CD14-positive monocyte (primary cell): Measurements from ENCODE around the gene ITGB6. TPM values are rescaled to one million over a fixed set of nuclear protein-coding genes. Genes with fewer than 3 reads are reported as not detected.

ENCODE experiments used
- DNase-seq, 3 donors: peaks; one replicate each; pipeline ENCODE4 v3.0.0-alpha.2; 2011 to 2022
- H2AFZ ChIP-seq: 2 replicates; pipeline ENCODE4 v1.6.0; 2012; ENCODE audit warnings: mild to moderate bottlenecking, low read depth, low read length, inconsistent platforms; ENCODE audit not compliant: insufficient read depth, poor library complexity, severe bottlenecking
- H3K27ac ChIP-seq, 2 donors: 1 replicate in 1 of 2; 2 replicates in 1 of 2; pipeline ENCODE4 v1.5.1; 2012 to 2013; ENCODE audit warnings: low read length in 2 of 2, control low read depth in 1 of 2, inconsistent platforms in 1 of 2, low read depth in 1 of 2, mild to moderate bottlenecking in 1 of 2
- H3K27me3 ChIP-seq, 2 donors: one replicate each; pipeline versions ENCODE4 v1.6.0 to v1.6.1; 2011 to 2013; ENCODE audit warnings: low read length in 2 of 2; ENCODE audit not compliant: control insufficient read depth in 2 of 2, insufficient read depth in 2 of 2
- H3K36me3 ChIP-seq, 2 donors: replicated peaks in 1 of 2; 1 replicate in 1 of 2; 2 replicates in 1 of 2; pipeline versions ENCODE4 v1.5.1 to v1.6.1; 2012 to 2013; ENCODE audit warnings: low read length in 2 of 2, control low read depth in 1 of 2, inconsistent platforms in 1 of 2, mild to moderate bottlenecking in 1 of 2; ENCODE audit not compliant: insufficient read depth in 2 of 2, control insufficient read depth in 1 of 2
- H3K4me1 ChIP-seq, 2 donors: 1 replicate in 1 of 2; 2 replicates in 1 of 2; pipeline versions ENCODE4 v1.5.1 to v1.6.1; 2012 to 2013; ENCODE audit warnings: low read length in 2 of 2, control low read depth in 1 of 2, inconsistent platforms in 1 of 2, mild to moderate bottlenecking in 1 of 2, moderate library complexity in 1 of 2; ENCODE audit not compliant: insufficient read depth in 2 of 2, control insufficient read depth in 1 of 2
- H3K4me2 ChIP-seq: replicated peaks from 2 replicates; pipeline ENCODE3; 2012; ENCODE audit warnings: low read length, moderate library complexity, mild to moderate bottlenecking; ENCODE audit not compliant: poor library complexity, severe bottlenecking; ENCODE audit errors: extremely low read depth
- H3K4me3 ChIP-seq, 3 experiments: fragments of 200-600 bp in 1 of 3; sonication (generic) in 1 of 3; replicated peaks in 1 of 3; 1 replicate in 2 of 3; 2 replicates in 1 of 3; pipeline ENCODE4 v1.5.1; 2011 to 2013; ENCODE audit warnings: low read length in 3 of 3, mild to moderate bottlenecking in 3 of 3, control low read depth in 2 of 3, low read depth in 2 of 3, inconsistent platforms in 1 of 3, moderate library complexity in 1 of 3
- H3K79me2 ChIP-seq: 2 replicates; pipeline ENCODE4 v1.6.0; 2012; ENCODE audit warnings: mild to moderate bottlenecking, control low read depth, inconsistent platforms, low read length, moderate library complexity; ENCODE audit not compliant: insufficient read depth
- H3K9ac ChIP-seq: 2 replicates; pipeline ENCODE4 v1.6.0; 2017; ENCODE audit warnings: low read length, mild to moderate bottlenecking; ENCODE audit not compliant: insufficient read depth, poor library complexity, severe bottlenecking
- H3K9me3 ChIP-seq, 2 donors: replicated peaks in 1 of 2; 1 replicate in 1 of 2; 2 replicates in 1 of 2; pipeline versions ENCODE4 v1.5.1 to v1.6.1; 2012 to 2013; ENCODE audit warnings: low read length in 2 of 2, control low read depth in 1 of 2; ENCODE audit not compliant: control insufficient read depth in 1 of 2, insufficient read depth in 1 of 2
- H4K20me1 ChIP-seq: 2 replicates; pipeline ENCODE4 v1.6.0; 2012; ENCODE audit warnings: mild to moderate bottlenecking, low read length, control low read depth, moderate library complexity; ENCODE audit not compliant: insufficient read depth
- H3K27ac Mint-ChIP-seq, 7 donors: one replicate each; pipeline ENCODE4 v1.8.0; 2020; ENCODE audit warnings: mild to moderate bottlenecking in 7 of 7, mixed read lengths in 7 of 7, moderate library complexity in 6 of 7, inconsistent platforms in 2 of 7
- H3K27me3 Mint-ChIP-seq, 3 donors: one replicate each; pipeline ENCODE4 v1.8.0; 2021 to 2022; ENCODE audit warnings: low read depth in 3 of 3, mild to moderate bottlenecking in 3 of 3, mixed read lengths in 3 of 3, moderate library complexity in 3 of 3, inconsistent platforms in 1 of 3
- H3K36me3 Mint-ChIP-seq, 2 donors: one replicate each; pipeline ENCODE4 v1.8.0; 2020; ENCODE audit warnings: mixed read lengths in 2 of 2, inconsistent platforms in 1 of 2, mild to moderate bottlenecking in 1 of 2
- H3K4me1 Mint-ChIP-seq: one replicate; pipeline ENCODE4 v1.8.0; 2020; ENCODE audit warnings: mild to moderate bottlenecking, mixed read lengths
- H3K4me3 Mint-ChIP-seq, 2 donors: one replicate each; pipeline ENCODE4 v1.8.0; 2020; ENCODE audit warnings: mild to moderate bottlenecking in 2 of 2, mixed read lengths in 2 of 2, moderate library complexity in 1 of 2
- H3K9me3 Mint-ChIP-seq, 7 donors: one replicate each; pipeline ENCODE4 v1.8.0; 2020 to 2022; ENCODE audit warnings: mixed read lengths in 7 of 7, mild to moderate bottlenecking in 6 of 7, moderate library complexity in 6 of 7, inconsistent platforms in 2 of 7
- WGBS: methylation state at CpG from one replicate; pipeline ENCODE4 v1.1.5; 2013; ENCODE audit warnings: missing lambda C conversion rate; ENCODE audit not compliant: insufficient coverage; 5-methylcytosine and 5-hydroxymethylcytosine counted together
- intact Hi-C, 2 donors: fragments of 100-400 bp; cut with micrococcal nuclease; formaldehyde crosslinking; loops; one replicate each; pipeline versions ENCODE4 v1.15.0 to v1.15.1; 2023
- polyA plus RNA-seq, 3 donors: library from polyadenylated mRNA; depleted of rRNA in 1 of 3; unstranded in 2 of 3; stranded (reverse) in 1 of 3; fragments of 300-500 nt in 2 of 3; fragments of >200 nt in 1 of 3; fragmentation: Illumina TruSeq in 2 of 3; gene quantifications; 1 replicate in 2 of 3; 2 replicates in 1 of 3; pipeline ENCODE4 v1.2.3, GENCODE V29; 2012 to 2021
- TF ChIP-seq, protein P1 (sequence below): fragments of 200-600 bp; IDR thresholded peaks from one replicate; pipeline ENCODE4 v1.8.0; 2022; ENCODE audit warnings: antibody characterized with exemption, mild to moderate bottlenecking

The ITGB6 gene
- polyA plus RNA-seq, 3 donors, result not detected

DNA sequence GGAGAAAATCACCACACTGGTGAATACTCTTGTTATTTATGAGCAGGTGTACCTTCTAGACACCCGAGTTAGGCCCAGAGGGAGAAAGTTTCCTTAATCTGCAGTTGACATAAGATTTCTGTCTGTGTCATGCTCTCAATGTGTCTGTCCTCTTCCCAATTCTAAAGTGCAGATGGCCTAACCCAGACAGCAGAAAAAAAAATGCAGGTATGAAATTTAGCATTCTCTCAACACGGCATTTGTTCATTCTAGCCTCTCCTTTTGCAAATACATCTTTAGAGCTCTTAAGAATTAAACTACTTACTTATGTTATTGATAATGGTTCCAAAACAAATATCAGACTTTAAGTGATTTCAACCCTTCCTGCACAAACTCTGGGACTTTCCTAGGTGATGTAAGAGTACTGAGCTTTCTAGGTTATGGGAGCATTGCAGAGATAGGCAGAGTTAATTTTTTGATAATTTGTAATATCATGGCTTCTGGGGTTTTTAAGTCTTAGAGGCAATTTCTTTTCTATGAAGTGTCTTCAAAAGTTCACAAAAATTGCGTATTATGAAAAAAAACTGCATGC is 32.9 kb upstream of the ITGB6 start:
- Histone ChIP-seq H3K79me2 (no peaks in the 10 kb centered on the region), H2AFZ (no peak overlapping the region), H3K27me3 (no peaks in the 10 kb centered on the region), H3K4me3 (no peak overlapping the region), H3K9ac (no peak overlapping the region), H3K36me3 (no peaks in the 10 kb centered on the region), H3K27ac (no peak overlapping the region), H3K9me3 (no peaks in the 10 kb centered on the region), H4K20me1 (no peaks in the 10 kb centered on the region), H3K4me1 (no peaks in the 10 kb centered on the region), H3K4me2 (no peak overlapping the region)
- no peak for DNase-seq
- Mint-ChIP-seq H3K27ac (no peak overlapping the region), H3K27me3 (peaks cover 0 to 2% (median under 1%) of the 10 kb centered on the region in 3 donors), H3K4me3 (no peak overlapping the region), H3K4me1 (no peaks in the 10 kb centered on the region), H3K9me3 (no peaks in the 10 kb centered on the region), H3K36me3 (no peaks in the 10 kb centered on the region)
- WGBS, result no CpG with 5 or more reads among the region's 3 CpGs
- TF ChIP-seq, protein P1, sequence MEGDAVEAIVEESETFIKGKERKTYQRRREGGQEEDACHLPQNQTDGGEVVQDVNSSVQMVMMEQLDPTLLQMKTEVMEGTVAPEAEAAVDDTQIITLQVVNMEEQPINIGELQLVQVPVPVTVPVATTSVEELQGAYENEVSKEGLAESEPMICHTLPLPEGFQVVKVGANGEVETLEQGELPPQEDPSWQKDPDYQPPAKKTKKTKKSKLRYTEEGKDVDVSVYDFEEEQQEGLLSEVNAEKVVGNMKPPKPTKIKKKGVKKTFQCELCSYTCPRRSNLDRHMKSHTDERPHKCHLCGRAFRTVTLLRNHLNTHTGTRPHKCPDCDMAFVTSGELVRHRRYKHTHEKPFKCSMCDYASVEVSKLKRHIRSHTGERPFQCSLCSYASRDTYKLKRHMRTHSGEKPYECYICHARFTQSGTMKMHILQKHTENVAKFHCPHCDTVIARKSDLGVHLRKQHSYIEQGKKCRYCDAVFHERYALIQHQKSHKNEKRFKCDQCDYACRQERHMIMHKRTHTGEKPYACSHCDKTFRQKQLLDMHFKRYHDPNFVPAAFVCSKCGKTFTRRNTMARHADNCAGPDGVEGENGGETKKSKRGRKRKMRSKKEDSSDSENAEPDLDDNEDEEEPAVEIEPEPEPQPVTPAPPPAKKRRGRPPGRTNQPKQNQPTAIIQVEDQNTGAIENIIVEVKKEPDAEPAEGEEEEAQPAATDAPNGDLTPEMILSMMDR, result no peak
- intact Hi-C loops, result no loop called here

- Mint-ChIP-seq H3K27ac (no peak overlapping the region), H3K9me3 (no peaks in the 10 kb centered on the region), H3K4me1 (peaks cover 2% of the 10 kb centered on the region), H3K27me3 (peaks cover 0 to 2% (median 0%) of the 10 kb centered on the region in 3 donors), H3K36me3 (no peaks in the 10 kb centered on the region), H3K4me3 (no peak overlapping the region)
- H3K4me2 ChIP-seq, result no peak overlapping the region
- no peak overlapping the region for H3K4me3 ChIP-seq
- no peaks in the 10 kb centered on the region for H3K36me3 ChIP-seq
- H3K79me2 ChIP-seq, result no peaks in the 10 kb centered on the region
- WGBS, result no CpG with 5 or more reads among the region's 1 CpG
- no peak for DNase-seq
- H2AFZ ChIP-seq, result no peak overlapping the region
- no peak overlapping the region for H3K9ac ChIP-seq
- H3K9me3 ChIP-seq, result no peaks in the 10 kb centered on the region
- no peaks in the 10 kb centered on the region for H3K4me1 ChIP-seq
- no peaks in the 10 kb centered on the region for H3K27me3 ChIP-seq
- H4K20me1 ChIP-seq, result no peaks in the 10 kb centered on the region
- H3K27ac ChIP-seq, result no peak overlapping the region
- TF ChIP-seq, protein P1, result no peak
- intact Hi-C loops, result no loop called here
Observed at GRCh38 chr2:160229591-160229990, 29.5 kb upstream of the ITGB6 start.
